Adrenal gland (tissue), 5 donors: ENCODE data around the gene TMIGD2.

Experiments used
- CTCF ChIP-seq, 6 experiments: fragments of 450-650 bp in 4 of 6; fragments of 200-600 bp in 2 of 6; sonication (generic) in 1 of 6; IDR thresholded peaks; 1 replicate in 5 of 6; 2 replicates in 1 of 6; pipeline versions ENCODE4 v1.5.1 to v1.8.0; 2016 to 2021; ENCODE audit warnings: antibody characterized with exemption in 6 of 6, mild to moderate bottlenecking in 2 of 6, moderate library complexity in 1 of 6
- POLR2A ChIP-seq, 2 donors: fragments of 450-650 bp; IDR thresholded peaks; one replicate each; pipeline ENCODE4 v1.6.1; 2017; ENCODE audit warnings: antibody characterized with exemption in 2 of 2, mild to moderate bottlenecking in 2 of 2, moderate library complexity in 1 of 2
- donor health status: DM: no; HTN: no; CAD: no.

DNA sequence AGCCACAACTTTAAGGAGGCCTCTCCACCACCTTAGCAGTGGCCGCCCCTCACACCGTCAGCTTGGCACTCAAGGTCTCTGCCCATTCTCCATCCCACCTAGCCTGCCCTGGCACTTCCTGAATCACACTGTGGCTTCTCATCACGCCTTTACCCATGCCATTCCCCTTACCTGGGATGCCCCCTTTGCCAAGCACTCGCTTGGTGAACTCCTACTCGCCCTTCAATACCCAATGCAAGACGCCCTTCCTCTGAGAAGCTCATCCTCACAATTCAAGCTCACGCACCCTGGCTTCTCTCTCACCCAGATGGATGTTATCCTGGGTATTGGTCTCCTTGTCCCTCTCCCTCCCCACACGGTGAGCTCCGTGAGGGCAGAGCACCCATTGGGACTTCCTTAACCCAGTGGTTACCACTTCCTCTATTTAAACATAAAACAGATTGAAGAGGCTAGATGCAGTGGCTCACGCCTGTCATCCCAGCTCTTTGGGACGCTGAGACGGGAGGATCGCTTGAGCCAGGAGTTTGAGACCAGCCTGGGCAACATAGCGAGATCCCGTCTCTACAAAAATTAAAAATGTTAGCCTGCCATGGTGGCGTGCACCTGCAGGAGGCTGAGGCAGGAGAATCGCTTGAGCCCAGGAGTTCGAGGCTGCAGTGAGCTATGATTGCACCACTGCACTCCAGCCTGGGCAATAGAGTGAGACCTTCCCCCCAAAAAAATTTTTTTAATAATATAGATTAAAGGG lies 35.8 kb downstream of the TMIGD2 start:
- TF ChIP-seq CTCF (IDR thresholded peaks at IDR 0.05) (no peak), POLR2A (IDR thresholded peaks at IDR 0.05) (no peak)
